ENCODE results near the gene EYS.

Gene EYS

GRCh38 chr6:64415926-64416325, 1291.1 kb downstream of the EYS start:
- DNase-seq, result no peak

- DNase-seq, result no peak
These were observed 1295.8 kb downstream of the EYS start for GRCh38 chr6:64411226-64411625.

- no peak for DNase-seq
These were observed 1297.1 kb downstream of the EYS start for GRCh38 chr6:64409948-64410347.

- no peak for DNase-seq
These were observed 1302.6 kb downstream of the EYS start for GRCh38 chr6:64404396-64404795.

- DNase-seq, result no peak
These were observed 1323.7 kb downstream of the EYS start for GRCh38 chr6:64383277-64383676.

- no peak for DNase-seq
These were observed 1330.6 kb downstream of the EYS start for GRCh38 chr6:64376394-64376793.

GRCh38 chr6:64357430-64357829, 1349.6 kb downstream of the EYS start:
- DNase-seq, result no peak

- DNase-seq, result no peak
These were observed 1359.6 kb downstream of the EYS start for GRCh38 chr6:64347411-64347810.

- no peak for DNase-seq
These were observed 1371.8 kb downstream of the EYS start for GRCh38 chr6:64335195-64335594.

GRCh38 chr6:64334636-64335035, 1372.4 kb downstream of the EYS start:
- no peak for DNase-seq

GRCh38 chr6:64330694-64331307, 1376.2 kb downstream of the EYS start:
- DNase-seq, result no peak

- no peak for DNase-seq
These were observed 1380.1 kb downstream of the EYS start for GRCh38 chr6:64326939-64327338.

GRCh38 chr6:64325093-64325492, 1381.9 kb downstream of the EYS start:
- no peak for DNase-seq

GRCh38 chr6:64310214-64310613, 1396.8 kb downstream of the EYS start:
- DNase-seq, result no peak

GRCh38 chr6:64301307-64302236, 1405.5 kb downstream of the EYS start:
- DNase-seq, result no peak

- no peak for DNase-seq
These were observed 1407.8 kb downstream of the EYS start for GRCh38 chr6:64299176-64299575.

GRCh38 chr6:64294034-64294433, 1413.0 kb downstream of the EYS start:
- no peak for DNase-seq

GRCh38 chr6:64293298-64293697, 1413.7 kb downstream of the EYS start:
- no peak for DNase-seq

- DNase-seq, result no peak
These were observed 1416.2 kb downstream of the EYS start for GRCh38 chr6:64290867-64291266.

- DNase-seq, result no peak
These were observed 1417.1 kb downstream of the EYS start for GRCh38 chr6:64289931-64290330.

GRCh38 chr6:64288351-64288750, 1418.7 kb downstream of the EYS start:
- no peak for DNase-seq

- DNase-seq, result no peak
These were observed 1425.9 kb downstream of the EYS start for GRCh38 chr6:64281167-64281566.

- DNase-seq, result no peak
These were observed 1426.5 kb downstream of the EYS start for GRCh38 chr6:64280569-64280968.

GRCh38 chr6:64270083-64270482, 1436.9 kb downstream of the EYS start:
- DNase-seq, result no peak

Measured in NCI-H510A (cell line).